EL (cell line): Measurements from ENCODE around the gene SUB1.
A peak's percentile ranks its signal among the peaks of the same experiment; 100 is the strongest.
"Not testable (repeated sequence)": the region's sequence is repeated elsewhere in the genome, so short reads cannot be mapped to it uniquely, and the experiment has no call there.

ENCODE experiments used
- DNase-seq: peaks from one replicate; pipeline ENCODE4 v3.0.0-alpha.2; 2016

Gene SUB1

DNA sequence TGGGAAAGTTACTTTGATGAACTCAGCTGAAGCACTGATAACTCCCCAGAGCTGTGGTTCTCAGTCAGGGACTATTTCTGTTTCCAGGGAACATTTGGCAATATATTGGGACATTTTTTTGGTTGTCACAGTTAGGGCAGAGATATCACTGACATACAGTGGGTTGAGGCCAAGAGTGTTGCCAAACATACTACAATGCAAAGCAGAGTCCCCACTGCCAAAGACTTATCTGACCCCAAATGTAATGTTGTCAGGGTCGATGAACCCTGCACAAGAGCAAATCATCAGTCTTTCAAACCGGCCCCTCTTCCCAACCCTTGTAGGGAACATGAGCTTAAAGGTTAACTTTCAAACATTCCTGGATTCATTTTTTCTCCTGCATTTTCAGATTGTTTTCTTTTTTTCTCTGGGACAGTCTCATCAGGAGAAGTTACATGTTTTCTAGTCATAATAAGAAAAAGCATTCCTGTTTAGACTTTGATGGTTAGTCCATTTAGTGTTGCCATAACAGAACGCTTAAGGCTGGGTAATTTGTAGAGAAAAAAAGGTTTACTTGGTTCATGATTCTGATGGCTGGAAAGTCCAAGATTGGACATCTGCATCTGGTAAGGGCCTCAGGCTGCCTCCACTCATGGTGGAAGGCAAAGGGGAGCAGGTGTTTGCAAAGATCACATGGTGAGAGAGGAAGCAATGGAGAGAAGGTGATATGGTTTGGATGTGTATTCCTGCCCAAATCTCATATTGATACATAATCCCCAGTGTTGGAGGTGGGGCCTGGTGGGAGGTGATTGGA is 18.8 kb upstream of the SUB1 start:
- DNase-seq, result no peak

- no peak for DNase-seq
These were observed 14.2 kb upstream of the SUB1 start for GRCh38 chr5:32571128-32571527.

DNA sequence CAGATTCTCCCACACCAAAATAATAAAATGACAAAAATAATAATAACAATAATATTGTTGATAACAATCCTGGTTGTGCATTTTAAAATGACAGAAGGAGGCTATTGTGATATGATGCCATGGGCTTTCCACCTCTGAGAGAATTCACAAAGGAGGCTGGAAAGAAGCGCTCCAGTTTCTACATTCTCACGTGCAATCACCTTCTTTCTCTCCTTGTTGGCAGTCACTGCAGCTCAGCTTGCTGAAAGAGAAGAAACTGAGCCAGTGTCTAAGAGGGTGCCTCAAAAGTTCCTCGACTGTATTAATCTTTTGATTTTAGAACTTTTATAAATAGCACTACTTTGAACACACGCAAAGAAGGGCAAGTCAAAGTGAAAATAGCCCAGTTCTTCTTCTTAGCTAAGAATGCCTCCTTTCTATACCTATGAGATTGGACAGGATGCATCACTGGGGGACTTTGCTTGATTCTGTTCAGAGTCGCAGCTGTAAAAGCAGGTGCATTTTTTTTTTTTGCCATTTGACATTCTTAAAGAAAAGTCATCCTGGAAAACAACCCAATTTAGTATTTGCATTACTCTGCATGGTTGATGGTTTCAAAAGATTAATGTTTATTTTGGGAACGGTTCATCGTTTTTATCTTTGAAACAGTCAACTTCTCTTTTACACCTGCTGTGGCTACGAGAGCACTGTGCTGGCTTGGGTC is 12.4 kb upstream of the SUB1 start:
- DNase-seq, result no peak

- DNase-seq, result not testable (repeated sequence)
These were observed 11.9 kb upstream of the SUB1 start for GRCh38 chr5:32573481-32573854.

DNA sequence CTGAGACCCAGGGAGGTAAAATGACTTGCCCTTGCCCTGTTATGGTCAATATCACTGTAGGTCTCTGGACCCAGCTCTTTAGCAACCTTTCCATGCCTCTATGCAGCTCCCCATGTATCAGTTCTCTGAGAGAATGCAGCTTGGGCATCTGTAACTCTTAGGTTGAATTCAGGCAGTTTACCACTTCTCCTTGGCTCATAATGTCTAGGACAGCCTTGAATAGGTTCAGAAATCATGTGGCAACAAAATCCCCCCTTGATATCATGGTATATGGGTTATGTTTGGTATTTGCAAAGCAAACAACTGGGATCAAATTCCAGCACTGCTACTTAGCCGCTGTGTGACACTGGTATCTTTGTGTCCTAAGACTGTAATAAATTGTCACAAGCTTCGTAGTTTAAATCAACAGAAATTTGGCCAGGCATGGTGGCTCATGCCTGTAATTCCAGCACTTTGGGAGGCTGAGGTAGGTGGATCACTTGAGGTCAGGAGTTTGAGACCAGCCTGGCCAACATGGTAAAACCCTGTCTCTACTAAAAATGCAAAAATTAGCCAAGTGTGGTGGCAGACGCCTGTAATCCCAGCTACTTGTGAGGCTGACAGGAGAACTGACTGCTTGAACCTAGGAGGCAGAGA is 10.7 kb upstream of the SUB1 start:
- no peak for DNase-seq

DNA sequence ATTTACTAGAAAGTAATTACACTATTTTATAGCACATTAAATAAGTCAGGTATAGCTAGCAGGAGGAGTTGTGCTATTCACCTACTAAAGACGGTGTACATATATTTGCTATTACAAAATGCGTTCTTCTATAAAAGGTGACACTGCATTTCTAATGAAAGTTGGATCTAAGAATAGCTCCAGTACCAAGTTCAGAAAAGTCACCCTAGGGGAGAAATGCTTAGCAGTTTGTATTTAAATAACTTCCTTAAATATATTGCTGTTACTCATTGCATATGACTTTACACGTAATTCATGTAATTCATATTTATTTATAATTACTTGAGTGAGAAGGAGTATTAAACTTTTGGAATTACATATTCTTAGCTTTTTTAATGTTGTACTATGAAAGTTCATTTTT is 7.0 kb upstream of the SUB1 start:
- no peak for DNase-seq

GRCh38 chr5:32578764-32579163 is 6.6 kb upstream of the SUB1 start:
- DNase-seq, result no peak

GRCh38 chr5:32581010-32581785 is 4.2 kb upstream of the SUB1 start:
- DNase-seq, result peak; percentile 52

GRCh38 chr5:32583582-32584232 is 1.6 kb upstream of the SUB1 start:
- DNase-seq, result no peak

DNA sequence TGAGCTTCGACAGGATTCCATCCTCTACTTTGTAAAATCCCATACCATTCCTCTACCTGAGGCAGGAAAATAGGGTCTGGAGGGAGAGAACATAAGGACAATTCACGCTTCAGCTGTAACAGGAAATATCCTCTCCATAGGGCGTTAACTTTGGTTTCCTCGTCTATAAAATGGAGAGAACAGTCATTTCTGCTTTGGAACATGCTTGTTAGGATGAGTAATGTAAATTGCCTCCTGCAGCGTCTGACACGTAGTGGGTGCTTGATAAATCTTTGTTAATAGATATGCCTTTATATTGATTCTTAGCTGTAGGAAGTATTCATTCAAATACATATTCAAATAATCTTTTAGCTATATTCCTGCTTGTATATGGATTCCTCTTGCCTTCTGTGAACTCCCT is 711 bp upstream of the SUB1 start:
- no peak for DNase-seq

DNA sequence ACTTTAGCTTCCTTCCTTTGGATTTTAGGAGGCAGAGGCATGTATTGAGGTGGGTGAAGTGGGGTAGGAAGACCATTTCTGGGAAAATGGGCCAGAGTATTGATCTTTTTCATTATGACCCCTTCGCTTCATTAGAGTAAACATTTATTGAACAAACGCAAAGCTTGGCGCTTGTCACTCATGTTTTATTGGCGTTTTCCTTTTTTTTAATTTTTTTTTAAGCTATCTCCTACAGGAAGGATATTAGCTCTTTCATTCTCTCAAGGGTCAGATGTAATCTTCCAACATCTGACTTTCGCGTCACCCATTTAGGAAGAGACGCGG is 273 bp upstream of the SUB1 start:
- no peak for DNase-seq

- no peak for DNase-seq
These were observed 881 bp downstream of the SUB1 start for GRCh38 chr5:32586276-32586599.

DNA sequence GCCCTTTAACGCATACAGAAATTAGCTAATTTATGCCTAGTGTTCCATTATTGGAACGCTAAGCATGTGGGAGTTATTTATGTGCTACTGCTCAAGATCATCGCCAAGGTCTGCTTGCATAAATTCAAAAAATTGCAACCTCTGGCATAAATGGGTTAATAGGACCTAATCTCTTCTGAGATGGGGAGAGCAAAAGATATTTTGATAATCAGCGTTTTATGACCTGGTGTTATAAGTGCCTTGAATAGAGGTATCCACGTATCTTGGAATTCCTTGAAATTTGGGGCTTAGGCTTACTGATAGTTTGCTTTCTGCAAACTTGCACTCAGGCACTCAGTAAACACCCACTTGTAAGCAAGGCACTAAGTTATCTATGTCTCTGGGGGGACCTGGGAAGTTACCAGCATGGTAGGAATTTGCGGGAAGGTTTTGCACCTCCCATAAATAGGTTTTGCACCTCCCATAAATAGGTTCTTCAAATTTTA is 1.8 kb downstream of the SUB1 start:
- no peak for DNase-seq

GRCh38 chr5:32589416-32589815 is 4.1 kb downstream of the SUB1 start:
- DNase-seq, result no peak

DNA sequence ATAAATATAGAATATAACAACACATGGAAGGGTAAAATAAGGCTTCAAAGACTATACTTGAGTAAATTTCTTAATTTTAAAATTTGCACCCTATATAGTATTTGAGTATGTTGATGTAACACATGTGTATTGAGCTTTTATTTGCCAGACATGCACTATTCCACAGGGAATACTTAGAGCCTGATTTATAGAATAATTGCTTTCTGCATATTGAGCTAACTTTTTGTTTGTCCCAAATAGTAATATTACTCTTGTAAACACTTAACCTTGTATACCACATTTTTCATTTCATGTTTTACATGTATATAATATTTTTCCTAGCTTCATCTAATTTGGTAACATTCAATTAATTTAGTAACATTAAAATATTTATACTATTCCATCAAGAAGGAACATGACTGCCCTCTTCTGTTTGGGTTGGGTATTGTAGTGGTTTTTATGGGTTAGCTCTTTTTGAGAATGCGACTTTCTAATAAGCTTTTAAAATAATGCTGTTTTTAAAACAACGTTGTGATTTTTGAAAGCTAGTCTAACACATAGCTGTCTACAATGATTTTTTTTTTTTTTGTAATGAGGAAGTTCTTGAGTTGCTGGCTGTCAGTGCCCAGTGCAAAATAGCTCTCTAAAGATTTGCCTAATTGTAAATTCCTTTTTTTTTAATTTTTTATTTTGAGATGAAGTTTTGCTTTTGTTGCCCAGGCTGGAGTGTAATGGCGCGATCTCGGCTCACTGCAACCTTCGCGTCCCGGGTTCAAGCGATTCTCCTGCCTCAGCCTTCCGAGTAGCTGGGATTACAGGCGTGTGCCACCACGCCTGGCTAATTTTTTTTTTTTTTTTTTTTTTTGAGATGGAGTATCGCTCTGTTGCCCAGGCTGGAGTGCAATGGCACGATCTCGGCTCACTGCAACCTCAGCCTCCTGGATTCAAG is 4.8 kb downstream of the SUB1 start:
- DNase-seq, result peak; percentile 60

DNA sequence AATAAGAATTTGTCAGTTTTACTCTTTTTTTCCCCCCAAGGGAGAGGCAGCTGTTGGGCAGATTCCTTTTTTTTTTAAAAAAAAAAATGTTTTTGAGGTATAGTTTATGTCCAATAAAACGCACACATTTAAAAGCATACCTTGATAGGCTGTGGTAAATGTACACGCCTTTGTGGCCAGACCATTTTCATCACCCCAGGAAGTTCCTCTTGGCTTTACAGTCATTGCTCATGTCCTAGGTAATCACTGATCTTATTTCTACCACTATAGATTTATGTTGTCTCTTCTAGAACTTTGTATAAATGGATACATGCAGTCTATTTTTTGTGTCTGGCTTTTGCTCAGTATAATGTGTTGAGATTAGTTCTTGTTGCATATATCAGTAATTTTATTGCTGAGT is 9.8 kb downstream of the SUB1 start:
- DNase-seq, result no peak

- DNase-seq, result no peak
These were observed 11.8 kb downstream of the SUB1 start for GRCh38 chr5:32597041-32597629.

- no peak for DNase-seq
These were observed 13.0 kb downstream of the SUB1 start for GRCh38 chr5:32598260-32598937.

- DNase-seq, result no peak
These were observed 13.7 kb downstream of the SUB1 start for GRCh38 chr5:32598997-32599549.

DNA sequence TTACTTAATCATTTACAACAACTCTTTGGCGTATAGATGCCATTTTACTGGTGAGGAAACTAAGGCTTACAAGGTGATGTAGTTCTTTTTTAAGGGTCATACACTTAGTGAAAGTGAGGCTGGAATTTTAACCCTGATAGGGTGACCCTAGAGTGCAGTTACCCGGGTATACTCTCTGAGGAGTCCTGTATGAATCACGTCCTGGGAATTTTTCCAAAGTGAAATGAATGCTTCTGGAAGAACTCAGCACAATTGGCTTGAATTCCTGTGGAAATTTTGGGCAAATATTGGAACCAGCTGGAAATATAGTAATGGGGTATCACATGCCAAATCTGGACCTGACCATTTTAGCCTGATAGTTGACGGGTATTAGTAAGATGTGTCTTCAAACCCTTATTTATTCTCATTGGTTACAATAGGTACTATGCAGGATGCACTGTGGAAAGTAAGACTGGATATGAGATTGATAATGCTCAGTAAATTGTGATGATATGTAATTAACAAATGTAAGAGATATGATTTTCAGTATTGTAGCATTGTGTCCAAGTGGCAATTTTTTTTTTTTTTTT is 14.8 kb downstream of the SUB1 start:
- DNase-seq, result peak; percentile 95
